GM12878 (cell line): ENCODE data around the gene ZNF296. TPM values are rescaled to one million over a fixed set of nuclear protein-coding genes. Genes with fewer than 3 reads are reported as not detected.

Experiments
- CBX3 ChIP-seq: fragments of 200-600 bp; sonication (generic); IDR thresholded peaks from 2 replicates; pipeline ENCODE4 v1.6.1; 2016; ENCODE audit warnings: low read depth, borderline replicate concordance
- CTCF ChIP-seq, 3 experiments: IDR thresholded peaks in 2 of 3; conservative IDR thresholded peaks in 1 of 3; 2 replicates each; pipeline ENCODE4 v1.5.1; 2011; ENCODE audit warnings: low read depth in 3 of 3, low read length in 3 of 3, mild to moderate bottlenecking in 3 of 3, control low read depth in 2 of 3, moderate library complexity in 2 of 3, inconsistent platforms in 1 of 3, mixed read lengths in 1 of 3; ENCODE audit not compliant: control insufficient read depth in 2 of 3, insufficient read depth in 1 of 3; ENCODE audit errors: extremely low read depth in 1 of 3
- ESRRA ChIP-seq: IDR thresholded peaks from 2 replicates; pipeline ENCODE4 v1.6.1; 2012; ENCODE audit warnings: mild to moderate bottlenecking, low read length, improper control_type of control experiment
- MEF2A ChIP-seq: IDR thresholded peaks from 2 replicates; pipeline ENCODE4 v1.6.1; 2011; ENCODE audit warnings: low read depth, mild to moderate bottlenecking, low read length, moderate library complexity; ENCODE audit not compliant: insufficient read depth
- MTA2 ChIP-seq: fragments of 450-650 bp; IDR thresholded peaks from 2 replicates; pipeline ENCODE4 v1.6.1; 2016; ENCODE audit warnings: low read depth, mild to moderate bottlenecking, moderate library complexity
- POLR2A ChIP-seq: IDR thresholded peaks from 2 replicates; pipeline ENCODE4 v1.6.1; 2011; ENCODE audit warnings: low read depth, mild to moderate bottlenecking, low read length
- POLR2AphosphoS2 ChIP-seq: IDR thresholded peaks from 2 replicates; pipeline ENCODE4 v1.6.1; 2011; ENCODE audit warnings: low read depth, mild to moderate bottlenecking, low read length, improper control_type of control experiment, moderate library complexity
- POLR2AphosphoS5 ChIP-seq: IDR thresholded peaks from 2 replicates; pipeline ENCODE4 v1.6.1; 2011; ENCODE audit warnings: mild to moderate bottlenecking, low read length, inconsistent platforms
- SREBF2 ChIP-seq: IDR thresholded peaks from 2 replicates; pipeline ENCODE4 v1.6.1; 2012; ENCODE audit warnings: mild to moderate bottlenecking, low read length
- SUPT20H ChIP-seq: IDR thresholded peaks from 2 replicates; pipeline ENCODE4 v1.6.1; 2011; ENCODE audit warnings: low read depth, mild to moderate bottlenecking, low read length, moderate library complexity, borderline replicate concordance; ENCODE audit not compliant: control insufficient read depth
- ZNF24 ChIP-seq: fragments of 450-650 bp; IDR thresholded peaks from 2 replicates; pipeline ENCODE4 v1.6.1; 2017; ENCODE audit warnings: antibody characterized with exemption, mild to moderate bottlenecking
- ZNF384 ChIP-seq: IDR thresholded peaks from 2 replicates; pipeline ENCODE4 v1.6.1; 2012; ENCODE audit warnings: low read depth, mild to moderate bottlenecking, low read length, improper control_type of control experiment, borderline replicate concordance
- polyA plus RNA-seq, 11 experiments: library from polyadenylated mRNA; depleted of rRNA in 4 of 11; unstranded in 6 of 11; stranded (reverse) in 5 of 11; fragments of >200 nt; fragmentation: Nextera tagmentation in 4 of 11; fragmentation: Illumina TruSeq in 1 of 11; extraction: Ambion mirVana in 4 of 11; extraction: Trizol in 1 of 11; gene quantifications; 1 replicate in 1 of 11; 2 replicates in 10 of 11; pipeline versions ENCODE4 v1.2.1 to v1.2.3, GENCODE V29; 2011 to 2016; ENCODE audit warnings: inconsistent platforms in 2 of 11, missing spikeins in 2 of 11, low read depth in 1 of 11
- total RNA-seq, 4 experiments: library from RNA; depleted of rRNA in 3 of 4; stranded (reverse); fragments of >200 nt in 3 of 4; fragmentation: Illumina TruSeq in 1 of 4; extraction: Trizol in 1 of 4; gene quantifications; 2 replicates each; pipeline versions ENCODE4 v1.2.1 to v1.2.3, GENCODE V29; 2013 to 2021
- TF ChIP-seq, protein P1 (sequence below): fragments of 450-650 bp; IDR thresholded peaks from 2 replicates; pipeline ENCODE4 v1.6.1; 2017; ENCODE audit warnings: mild to moderate bottlenecking, low read depth, inconsistent platforms; ENCODE audit not compliant: poor library complexity, severe bottlenecking
- TF ChIP-seq, protein P2 (sequence below): fragments of 450-650 bp; IDR thresholded peaks from 2 replicates; pipeline ENCODE4 v1.6.1; 2017; ENCODE audit warnings: borderline replicate concordance

The ZNF296 gene
- total and polyA plus RNA-seq, 10 of the 15 experiments (the other 5 are each of a cell fraction or from before 2014, with no cell fraction given): 0.44 to 23.6 (median 3.5) TPM; not detected in 1

GRCh38 chr19:45071545-45071938 is 4.7 kb downstream of the ZNF296 start (continued):
- TF ChIP-seq, protein P1, sequence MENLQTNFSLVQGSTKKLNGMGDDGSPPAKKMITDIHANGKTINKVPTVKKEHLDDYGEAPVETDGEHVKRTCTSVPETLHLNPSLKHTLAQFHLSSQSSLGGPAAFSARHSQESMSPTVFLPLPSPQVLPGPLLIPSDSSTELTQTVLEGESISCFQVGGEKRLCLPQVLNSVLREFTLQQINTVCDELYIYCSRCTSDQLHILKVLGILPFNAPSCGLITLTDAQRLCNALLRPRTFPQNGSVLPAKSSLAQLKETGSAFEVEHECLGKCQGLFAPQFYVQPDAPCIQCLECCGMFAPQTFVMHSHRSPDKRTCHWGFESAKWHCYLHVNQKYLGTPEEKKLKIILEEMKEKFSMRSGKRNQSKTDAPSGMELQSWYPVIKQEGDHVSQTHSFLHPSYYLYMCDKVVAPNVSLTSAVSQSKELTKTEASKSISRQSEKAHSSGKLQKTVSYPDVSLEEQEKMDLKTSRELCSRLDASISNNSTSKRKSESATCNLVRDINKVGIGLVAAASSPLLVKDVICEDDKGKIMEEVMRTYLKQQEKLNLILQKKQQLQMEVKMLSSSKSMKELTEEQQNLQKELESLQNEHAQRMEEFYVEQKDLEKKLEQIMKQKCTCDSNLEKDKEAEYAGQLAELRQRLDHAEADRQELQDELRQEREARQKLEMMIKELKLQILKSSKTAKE: no peak
- TF ChIP-seq, protein P2, sequence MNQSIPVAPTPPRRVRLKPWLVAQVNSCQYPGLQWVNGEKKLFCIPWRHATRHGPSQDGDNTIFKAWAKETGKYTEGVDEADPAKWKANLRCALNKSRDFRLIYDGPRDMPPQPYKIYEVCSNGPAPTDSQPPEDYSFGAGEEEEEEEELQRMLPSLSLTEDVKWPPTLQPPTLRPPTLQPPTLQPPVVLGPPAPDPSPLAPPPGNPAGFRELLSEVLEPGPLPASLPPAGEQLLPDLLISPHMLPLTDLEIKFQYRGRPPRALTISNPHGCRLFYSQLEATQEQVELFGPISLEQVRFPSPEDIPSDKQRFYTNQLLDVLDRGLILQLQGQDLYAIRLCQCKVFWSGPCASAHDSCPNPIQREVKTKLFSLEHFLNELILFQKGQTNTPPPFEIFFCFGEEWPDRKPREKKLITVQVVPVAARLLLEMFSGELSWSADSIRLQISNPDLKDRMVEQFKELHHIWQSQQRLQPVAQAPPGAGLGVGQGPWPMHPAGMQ: no peak
- TF ChIP-seq ESRRA: no peak
- TF ChIP-seq CBX3: no peak
- TF ChIP-seq ZNF384: no peak
- no peak for TF ChIP-seq SUPT20H
- TF ChIP-seq MEF2A: no peak
- peak; percentile 13; the same call in 1 of the 2 replicates for TF ChIP-seq POLR2A
- no peak for TF ChIP-seq POLR2AphosphoS2
- no peak for TF ChIP-seq CTCF (IDR thresholded peaks at IDR 0.05 in 2 of 3, conservative IDR thresholded peaks at IDR 0.05 in 1 of 3; ENCODE audit: control insufficient read depth in 2 of 3, extremely low read depth in 1 of 3, insufficient read depth in 1 of 3, low read depth in 3 of 3, low read length in 3 of 3)
- TF ChIP-seq SREBF2: no peak
- peak; percentile 20; the same call in 1 of the 2 replicates for TF ChIP-seq POLR2AphosphoS5
- no peak for TF ChIP-seq ZNF24
- TF ChIP-seq MTA2: no peak
